Mucosa of descending colon (tissue), 3 donors: ENCODE results near the gene GALNT11. TPM values are rescaled to one million over a fixed set of nuclear protein-coding genes. Genes with fewer than 3 reads are reported as not detected.

Experiments used
- ATAC-seq: fragments of 200-7000 bp; cut with Tn5 transposase; one replicate; pipeline ENCODE4 v1.9.1; 2020; ENCODE audit warnings: mild to moderate bottlenecking, moderate library complexity
- DNase-seq, 3 donors: peaks; one replicate each; pipeline ENCODE4 v3.0.0-alpha.2; 2020
- H3K36me3 ChIP-seq: fragments of 200-600 bp; one replicate; pipeline ENCODE4 v1.8.0; 2021; ENCODE audit warnings: low read depth, mild to moderate bottlenecking
- H3K4me1 ChIP-seq: fragments of 200-600 bp; one replicate; pipeline ENCODE4 v1.8.0; 2021; ENCODE audit warnings: low read depth, mild to moderate bottlenecking
- H3K4me3 ChIP-seq: fragments of 200-600 bp; one replicate; pipeline ENCODE4 v1.8.0; 2021; ENCODE audit warnings: mild to moderate bottlenecking
- H3K9me3 ChIP-seq: fragments of 200-600 bp; one replicate; pipeline ENCODE4 v1.8.0; 2021; ENCODE audit warnings: mild to moderate bottlenecking
- CTCF ChIP-seq: fragments of 200-600 bp; IDR thresholded peaks from one replicate; pipeline ENCODE4 v1.8.0; 2022; ENCODE audit warnings: antibody characterized with exemption, mild to moderate bottlenecking
- intact Hi-C, 2 donors: fragments of 100-400 bp; cut with DNase I in 1 of 2; cut with micrococcal nuclease in 1 of 2; formaldehyde crosslinking; loops; one replicate each; pipeline versions ENCODE4 v1.11.0 to v1.11.1; 2022; cut with DNase I, micrococcal nuclease
- total RNA-seq, 3 donors: library from RNA; stranded (reverse); fragmentation: NEBNext Ultra II Directional in 2 of 3; extraction: Animal tissue kit (Norgen Biotek cat#: 25700) in 2 of 3; gene quantifications; one replicate each; pipeline versions ENCODE4 v1.2.1 to v1.2.4, GENCODE V29; 2021 to 2023
- donor health status: DM: no; HTN: no; CAD: no; lungs with moderate emphysema.
- donor health status: DM: no; HTN: no; CAD: no.
- donor health status: DM: no; HTN: yes; CAD: no.

GALNT11 gene
- total RNA-seq, 3 donors from 2014 or later: 16.2 to 29.3 (median 21.9) TPM

GRCh38 chr7:152103066-152103465 is 77.6 kb downstream of the GALNT11 start:
- Histone ChIP-seq H3K9me3 (no peaks in the 10 kb centered on the region), H3K4me3 (no peak overlapping the region), H3K36me3 (no peaks in the 10 kb centered on the region), H3K4me1 (no peaks in the 10 kb centered on the region)
- DNase-seq: no peak
- no peak for TF ChIP-seq CTCF
- no peak for ATAC-seq
- intact Hi-C loops: no loop called here

- intact Hi-C loops: no loop called here
- no peak for ATAC-seq
- no peak for TF ChIP-seq CTCF
- no peak overlapping the region for H3K4me3 ChIP-seq
- H3K36me3 ChIP-seq: no peaks in the 10 kb centered on the region
- H3K4me1 ChIP-seq: no peaks in the 10 kb centered on the region
- DNase-seq: no peak
- no peaks in the 10 kb centered on the region for H3K9me3 ChIP-seq
These were observed 78.2 kb downstream of the GALNT11 start for GRCh38 chr7:152103691-152104090.

GRCh38 chr7:152105205-152105604 is 79.7 kb downstream of the GALNT11 start:
- no peaks in the 10 kb centered on the region for H3K9me3 ChIP-seq
- no peak for ATAC-seq
- TF ChIP-seq CTCF: no peak
- no peaks in the 10 kb centered on the region for H3K4me1 ChIP-seq
- intact Hi-C loops: no loop called here
- no peak for DNase-seq
- no peak overlapping the region for H3K4me3 ChIP-seq
- H3K36me3 ChIP-seq: no peaks in the 10 kb centered on the region

GRCh38 chr7:152106990-152107389 is 81.5 kb downstream of the GALNT11 start:
- ATAC-seq: no peak
- Histone ChIP-seq H3K4me3 (no peak overlapping the region), H3K36me3 (no peaks in the 10 kb centered on the region), H3K4me1 (no peaks in the 10 kb centered on the region), H3K9me3 (no peaks in the 10 kb centered on the region)
- intact Hi-C loops: no loop called here
- DNase-seq: no peak
- TF ChIP-seq CTCF: no peak

GRCh38 chr7:152107945-152108344 is 82.5 kb downstream of the GALNT11 start:
- no peak for ATAC-seq

More at GRCh38 chr7:152107945-152108344, 82.5 kb downstream of the GALNT11 start:
- no peaks in the 10 kb centered on the region for H3K4me1 ChIP-seq
- H3K4me3 ChIP-seq: no peak overlapping the region
- no peak for DNase-seq
- intact Hi-C loops: no loop called here
- H3K36me3 ChIP-seq: no peaks in the 10 kb centered on the region
- no peak for TF ChIP-seq CTCF
- no peaks in the 10 kb centered on the region for H3K9me3 ChIP-seq
